ENCODE data around the gene B3GAT1.

Gene B3GAT1

GRCh38 chr11:134372536-134372935 lies 39.5 kb downstream of the B3GAT1 start:
- DNase-seq (ENCODE audit: low read depth in 2 of 2), result no peak

- DNase-seq (ENCODE audit: low read depth in 2 of 2), result no peak
Observed at GRCh38 chr11:134371436-134372185, 40.4 kb downstream of the B3GAT1 start.

- no peak for DNase-seq (ENCODE audit: low read depth in 2 of 2)
Observed at GRCh38 chr11:134370526-134371435, 41.3 kb downstream of the B3GAT1 start.

- DNase-seq (ENCODE audit: low read depth in 2 of 2), result no peak
Observed at GRCh38 chr11:134369656-134370525, 42.2 kb downstream of the B3GAT1 start.

- DNase-seq (ENCODE audit: low read depth in 2 of 2), result no peak
Observed at GRCh38 chr11:134367781-134368180, 44.3 kb downstream of the B3GAT1 start.

GRCh38 chr11:134366254-134366653 lies 45.8 kb downstream of the B3GAT1 start:
- DNase-seq (ENCODE audit: low read depth in 2 of 2), result no peak

- DNase-seq (ENCODE audit: low read depth in 2 of 2), result no peak
Observed at GRCh38 chr11:134365011-134365925, 46.8 kb downstream of the B3GAT1 start.

GRCh38 chr11:134364261-134364660 lies 47.8 kb downstream of the B3GAT1 start:
- DNase-seq (ENCODE audit: low read depth in 2 of 2), result no peak

GRCh38 chr11:134363592-134363991 lies 48.5 kb downstream of the B3GAT1 start:
- DNase-seq (ENCODE audit: low read depth in 2 of 2), result no peak

GRCh38 chr11:134363161-134363560 lies 48.9 kb downstream of the B3GAT1 start:
- no peak for DNase-seq (ENCODE audit: low read depth in 2 of 2)

- DNase-seq (ENCODE audit: low read depth in 2 of 2), result no peak
Observed at GRCh38 chr11:134362192-134362901, 49.7 kb downstream of the B3GAT1 start.

GRCh38 chr11:134361661-134362060 lies 50.4 kb downstream of the B3GAT1 start:
- DNase-seq (ENCODE audit: low read depth in 2 of 2), result no peak

- DNase-seq (ENCODE audit: low read depth in 2 of 2), result peak; percentile 27 to 39
Observed at GRCh38 chr11:134360050-134360835, 51.8 kb downstream of the B3GAT1 start.

- no peak for DNase-seq (ENCODE audit: low read depth in 2 of 2)
Observed at GRCh38 chr11:134359646-134360045, 52.4 kb downstream of the B3GAT1 start.

GRCh38 chr11:134358856-134359490 lies 53.1 kb downstream of the B3GAT1 start:
- no peak for DNase-seq (ENCODE audit: low read depth in 2 of 2)

GRCh38 chr11:134358165-134358855 lies 53.7 kb downstream of the B3GAT1 start:
- no peak for DNase-seq (ENCODE audit: low read depth in 2 of 2)

- no peak for DNase-seq (ENCODE audit: low read depth in 2 of 2)
Observed at GRCh38 chr11:134357545-134357839, 54.5 kb downstream of the B3GAT1 start.

Measured in stimulated activated CD4-positive, alpha-beta T cell treated with anti-CD3 and anti-CD28 coated beads, Interleukin-1b, Interleukin-23, amount 100 ng/mL, for 1 hour (primary cell).